Liver (tissue), 3 donors: ENCODE results near the gene FITM2.

ENCODE experiments used
- CTCF ChIP-seq: fragments of 150-350 bp; IDR thresholded peaks from 2 replicates; pipeline ENCODE4 v1.5.1; 2017; ENCODE audit warnings: improper control_type of control experiment, low read depth, low read length; ENCODE audit not compliant: missing input control
- GABPA ChIP-seq, 2 donors: IDR thresholded peaks in 1 of 2; conservative IDR thresholded peaks in 1 of 2; 2 replicates each; pipeline ENCODE4 v1.6.1; 2016; ENCODE audit warnings: antibody characterized with exemption in 2 of 2, mild to moderate bottlenecking in 1 of 2, moderate library complexity in 1 of 2
- RAD21 ChIP-seq, 2 donors: IDR thresholded peaks; 2 replicates each; pipeline ENCODE4 v1.6.1; 2016; ENCODE audit warnings: antibody characterized with exemption in 2 of 2, mild to moderate bottlenecking in 2 of 2
- RXRA ChIP-seq, 2 donors: IDR thresholded peaks; 2 replicates each; pipeline ENCODE4 v1.6.1; 2017 to 2018; ENCODE audit warnings: antibody characterized with exemption in 2 of 2, mild to moderate bottlenecking in 1 of 2
- SP1 ChIP-seq: IDR thresholded peaks from 2 replicates; pipeline ENCODE4 v1.6.1; 2018; ENCODE audit warnings: antibody characterized with exemption, mild to moderate bottlenecking
- TF ChIP-seq, protein P1 (sequence below): IDR thresholded peaks from 2 replicates; pipeline ENCODE4 v1.6.1; 2016; ENCODE audit warnings: antibody characterized with exemption
- TF ChIP-seq, protein P2 (sequence below): IDR thresholded peaks from 2 replicates; pipeline ENCODE4 v1.6.1; 2016; ENCODE audit warnings: antibody characterized with exemption, mild to moderate bottlenecking
- donor health status: healthy.
- donor health status: healthy.

GRCh38 chr20:44273231-44274215, 37.5 kb downstream of the FITM2 start:
- TF ChIP-seq, protein P1, sequence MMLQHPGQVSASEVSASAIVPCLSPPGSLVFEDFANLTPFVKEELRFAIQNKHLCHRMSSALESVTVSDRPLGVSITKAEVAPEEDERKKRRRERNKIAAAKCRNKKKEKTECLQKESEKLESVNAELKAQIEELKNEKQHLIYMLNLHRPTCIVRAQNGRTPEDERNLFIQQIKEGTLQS = no peak
- no peak for TF ChIP-seq CTCF
- no peak for TF ChIP-seq RAD21 (IDR thresholded peaks at IDR 0.05)
- TF ChIP-seq RXRA (IDR thresholded peaks at IDR 0.05) = no peak
- TF ChIP-seq, protein P2, sequence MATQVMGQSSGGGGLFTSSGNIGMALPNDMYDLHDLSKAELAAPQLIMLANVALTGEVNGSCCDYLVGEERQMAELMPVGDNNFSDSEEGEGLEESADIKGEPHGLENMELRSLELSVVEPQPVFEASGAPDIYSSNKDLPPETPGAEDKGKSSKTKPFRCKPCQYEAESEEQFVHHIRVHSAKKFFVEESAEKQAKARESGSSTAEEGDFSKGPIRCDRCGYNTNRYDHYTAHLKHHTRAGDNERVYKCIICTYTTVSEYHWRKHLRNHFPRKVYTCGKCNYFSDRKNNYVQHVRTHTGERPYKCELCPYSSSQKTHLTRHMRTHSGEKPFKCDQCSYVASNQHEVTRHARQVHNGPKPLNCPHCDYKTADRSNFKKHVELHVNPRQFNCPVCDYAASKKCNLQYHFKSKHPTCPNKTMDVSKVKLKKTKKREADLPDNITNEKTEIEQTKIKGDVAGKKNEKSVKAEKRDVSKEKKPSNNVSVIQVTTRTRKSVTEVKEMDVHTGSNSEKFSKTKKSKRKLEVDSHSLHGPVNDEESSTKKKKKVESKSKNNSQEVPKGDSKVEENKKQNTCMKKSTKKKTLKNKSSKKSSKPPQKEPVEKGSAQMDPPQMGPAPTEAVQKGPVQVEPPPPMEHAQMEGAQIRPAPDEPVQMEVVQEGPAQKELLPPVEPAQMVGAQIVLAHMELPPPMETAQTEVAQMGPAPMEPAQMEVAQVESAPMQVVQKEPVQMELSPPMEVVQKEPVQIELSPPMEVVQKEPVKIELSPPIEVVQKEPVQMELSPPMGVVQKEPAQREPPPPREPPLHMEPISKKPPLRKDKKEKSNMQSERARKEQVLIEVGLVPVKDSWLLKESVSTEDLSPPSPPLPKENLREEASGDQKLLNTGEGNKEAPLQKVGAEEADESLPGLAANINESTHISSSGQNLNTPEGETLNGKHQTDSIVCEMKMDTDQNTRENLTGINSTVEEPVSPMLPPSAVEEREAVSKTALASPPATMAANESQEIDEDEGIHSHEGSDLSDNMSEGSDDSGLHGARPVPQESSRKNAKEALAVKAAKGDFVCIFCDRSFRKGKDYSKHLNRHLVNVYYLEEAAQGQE = no peak
- TF ChIP-seq SP1 = no peak
- TF ChIP-seq GABPA (IDR thresholded peaks at IDR 0.05 in 1 of 2, conservative IDR thresholded peaks at IDR 0.05 in 1 of 2) = no peak
